Breast epithelium (tissue), 4 donors: Measurements from ENCODE around the gene RABGAP1L. TPM values are rescaled to one million over a fixed set of nuclear protein-coding genes. Genes with fewer than 3 reads are reported as not detected.

Source experiments
- DNase-seq, 2 donors: peaks; one replicate each; pipeline ENCODE4 v3.0.0-alpha.2; 2019; ENCODE audit warnings: low spot score in 2 of 2
- H3K27ac ChIP-seq, 2 donors: fragments of 200-600 bp; sonication (generic) in 1 of 2; one replicate each; pipeline ENCODE4 v1.5.1; 2016 to 2019; ENCODE audit warnings: mild to moderate bottlenecking in 1 of 2
- H3K27me3 ChIP-seq, 2 donors: fragments of 200-600 bp; sonication (generic) in 1 of 2; one replicate each; pipeline versions ENCODE4 v1.5.1 to v1.6.0; 2017 to 2019; ENCODE audit warnings: control low read depth in 1 of 2, mild to moderate bottlenecking in 1 of 2
- H3K36me3 ChIP-seq: fragments of 200-600 bp; one replicate; pipeline ENCODE4 v1.5.1; 2019
- H3K4me1 ChIP-seq, 2 donors: fragments of 200-600 bp; sonication (generic); one replicate each; pipeline ENCODE4 v1.5.1; 2016 to 2019; ENCODE audit warnings: control low read depth in 1 of 2
- H3K4me3 ChIP-seq, 3 donors: fragments of 200-600 bp; sonication (generic); 1 replicate in 2 of 3; 2 replicates in 1 of 3; pipeline ENCODE4 v1.5.1; 2016 to 2019; ENCODE audit warnings: mild to moderate bottlenecking in 3 of 3, moderate library complexity in 2 of 3
- H3K9me3 ChIP-seq, 2 donors: fragments of 200-600 bp; sonication (generic) in 1 of 2; one replicate each; pipeline ENCODE4 v1.5.1; 2016 to 2019; ENCODE audit warnings: control low read depth in 1 of 2
- POLR2A ChIP-seq: fragments of 450-650 bp; IDR thresholded peaks from one replicate; pipeline ENCODE4 v1.6.1; 2016; ENCODE audit warnings: antibody characterized with exemption, mild to moderate bottlenecking, moderate library complexity
- POLR2AphosphoS5 ChIP-seq, 3 donors: sonication (generic); formaldehyde crosslinking; IDR thresholded peaks; one replicate each; pipeline ENCODE4 v1.6.1; 2017; ENCODE audit warnings: antibody characterized with exemption in 3 of 3
- intact Hi-C: fragments of 100-400 bp; cut with DNase I; formaldehyde crosslinking; loops from one replicate; pipeline ENCODE4 v1.15.1; 2023; ENCODE audit warnings: low total_unique reads
- total RNA-seq, 3 donors: library from RNA; depleted of rRNA; stranded (reverse); fragments of >200 nt; gene quantifications; one replicate each; pipeline ENCODE4 v1.1.0, GENCODE V29; 2016
- TF ChIP-seq, protein P1 (sequence below), 3 donors: fragments of 450-650 bp; IDR thresholded peaks; one replicate each; pipeline ENCODE4 v1.5.1; 2016 to 2017; ENCODE audit warnings: antibody characterized with exemption in 3 of 3, mild to moderate bottlenecking in 3 of 3, moderate library complexity in 3 of 3

RABGAP1L gene
- total RNA-seq, 3 donors from 2014 or later = 41.3 to 83.7 (median 49.5) TPM

DNA sequence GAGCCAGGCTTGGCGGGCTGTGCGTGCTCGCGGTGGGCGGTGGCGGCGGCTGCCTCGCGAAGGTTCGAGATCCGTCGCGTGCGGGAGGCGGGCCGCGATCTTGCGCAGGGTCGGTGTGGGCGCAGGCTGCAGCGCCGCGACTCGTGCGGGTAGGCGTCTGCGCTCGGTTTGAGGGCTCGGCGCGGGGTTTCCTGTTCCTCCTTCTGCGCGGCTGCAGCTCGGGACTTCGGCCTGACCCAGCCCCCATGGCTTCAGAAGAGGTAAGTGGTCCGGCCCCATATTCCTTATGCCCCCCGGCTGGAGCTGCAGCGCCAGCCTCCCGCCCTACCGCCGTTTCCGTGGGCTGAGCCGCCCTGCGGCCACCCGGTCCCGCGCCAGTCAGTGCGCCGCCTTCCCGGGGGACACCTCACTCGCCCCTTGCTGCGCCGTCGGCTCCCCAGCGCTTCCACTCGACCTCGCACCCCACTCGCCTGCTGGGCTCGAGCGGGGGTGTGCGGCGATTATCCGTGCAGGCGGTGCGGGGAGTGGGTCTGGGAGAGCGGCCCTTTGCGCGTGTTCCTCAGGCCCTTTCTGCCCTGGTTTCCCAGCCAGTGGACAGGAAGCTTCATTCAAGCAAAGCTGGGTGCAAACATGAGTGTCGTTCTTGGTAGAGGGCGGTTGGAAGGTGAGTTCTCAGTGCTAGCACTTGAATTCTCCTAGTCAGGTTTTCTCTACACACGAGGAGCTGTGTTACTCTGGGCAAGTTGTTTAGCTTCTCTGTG, 840.8 kb downstream of the RABGAP1L start, which contains the start of gene CACYBP:
CACYBP (plus strand) TSS at position 12 of the 761 bp plus-strand sequence; CDS start at position 246, 234 bp downstream.
- intact Hi-C loops = no loop called here
- H3K9me3 ChIP-seq = no peaks in the 10 kb centered on the region
- peak within 1 kb of the TSS; percentile 96 to 99 for H3K27ac ChIP-seq
- H3K4me3 ChIP-seq = peak within 1 kb of the TSS; percentile 76 to 93 (median 86)
- peaks cover 0 to 7% of the 10 kb centered on the region in 2 donors for H3K4me1 ChIP-seq
- peak in 1 of 2 donors; percentile 33 for DNase-seq
- no peaks in the 10 kb centered on the region for H3K36me3 ChIP-seq
- no peaks in the 10 kb centered on the region for H3K27me3 ChIP-seq
- TF ChIP-seq, protein P1, sequence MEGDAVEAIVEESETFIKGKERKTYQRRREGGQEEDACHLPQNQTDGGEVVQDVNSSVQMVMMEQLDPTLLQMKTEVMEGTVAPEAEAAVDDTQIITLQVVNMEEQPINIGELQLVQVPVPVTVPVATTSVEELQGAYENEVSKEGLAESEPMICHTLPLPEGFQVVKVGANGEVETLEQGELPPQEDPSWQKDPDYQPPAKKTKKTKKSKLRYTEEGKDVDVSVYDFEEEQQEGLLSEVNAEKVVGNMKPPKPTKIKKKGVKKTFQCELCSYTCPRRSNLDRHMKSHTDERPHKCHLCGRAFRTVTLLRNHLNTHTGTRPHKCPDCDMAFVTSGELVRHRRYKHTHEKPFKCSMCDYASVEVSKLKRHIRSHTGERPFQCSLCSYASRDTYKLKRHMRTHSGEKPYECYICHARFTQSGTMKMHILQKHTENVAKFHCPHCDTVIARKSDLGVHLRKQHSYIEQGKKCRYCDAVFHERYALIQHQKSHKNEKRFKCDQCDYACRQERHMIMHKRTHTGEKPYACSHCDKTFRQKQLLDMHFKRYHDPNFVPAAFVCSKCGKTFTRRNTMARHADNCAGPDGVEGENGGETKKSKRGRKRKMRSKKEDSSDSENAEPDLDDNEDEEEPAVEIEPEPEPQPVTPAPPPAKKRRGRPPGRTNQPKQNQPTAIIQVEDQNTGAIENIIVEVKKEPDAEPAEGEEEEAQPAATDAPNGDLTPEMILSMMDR (IDR thresholded peaks at IDR 0.05) = peak in 1 of 3 donors; percentile 8
- TF ChIP-seq POLR2AphosphoS5 (IDR thresholded peaks at IDR 0.05) (peak in 1 of 3 donors; percentile 37), POLR2A (no peak)

DNA sequence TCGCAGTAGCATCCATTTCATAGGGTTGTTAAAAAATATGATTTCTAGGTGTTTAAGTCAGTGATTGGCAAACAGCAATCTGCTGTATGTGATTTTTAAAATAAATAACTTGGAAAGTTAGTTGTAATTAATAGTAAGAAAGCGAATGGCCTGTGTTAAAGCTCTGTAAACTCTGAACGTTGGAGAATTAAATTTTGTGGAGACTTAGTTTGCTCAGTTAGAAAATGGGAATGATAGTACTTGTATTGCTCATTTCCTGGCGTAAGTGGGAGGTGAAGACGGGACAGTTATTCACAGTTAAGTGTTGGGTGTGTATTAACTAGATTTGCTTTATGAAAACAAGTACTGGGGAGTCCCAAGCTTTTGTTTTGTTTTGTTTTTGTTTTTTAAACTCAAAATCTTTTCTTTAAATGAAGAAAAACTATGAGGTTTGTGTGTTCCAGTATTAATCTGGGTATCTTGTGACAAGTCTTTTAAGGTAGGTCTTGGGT, 841.4 kb downstream of the RABGAP1L start:
- peaks cover 0 to 7% of the 10 kb centered on the region in 2 donors for H3K4me1 ChIP-seq
- peak overlapping the region; percentile 76 to 93 (median 86) for H3K4me3 ChIP-seq
- no peaks in the 10 kb centered on the region for H3K9me3 ChIP-seq
- no peaks in the 10 kb centered on the region for H3K27me3 ChIP-seq
- no peaks in the 10 kb centered on the region for H3K36me3 ChIP-seq
- no peak for TF ChIP-seq POLR2AphosphoS5 (IDR thresholded peaks at IDR 0.05)
- TF ChIP-seq POLR2A = no peak
- TF ChIP-seq, protein P1 (IDR thresholded peaks at IDR 0.05) = no peak
- DNase-seq = no peak
- intact Hi-C loops = no loop called here
- peak overlapping the region; percentile 96 to 99 for H3K27ac ChIP-seq

DNA sequence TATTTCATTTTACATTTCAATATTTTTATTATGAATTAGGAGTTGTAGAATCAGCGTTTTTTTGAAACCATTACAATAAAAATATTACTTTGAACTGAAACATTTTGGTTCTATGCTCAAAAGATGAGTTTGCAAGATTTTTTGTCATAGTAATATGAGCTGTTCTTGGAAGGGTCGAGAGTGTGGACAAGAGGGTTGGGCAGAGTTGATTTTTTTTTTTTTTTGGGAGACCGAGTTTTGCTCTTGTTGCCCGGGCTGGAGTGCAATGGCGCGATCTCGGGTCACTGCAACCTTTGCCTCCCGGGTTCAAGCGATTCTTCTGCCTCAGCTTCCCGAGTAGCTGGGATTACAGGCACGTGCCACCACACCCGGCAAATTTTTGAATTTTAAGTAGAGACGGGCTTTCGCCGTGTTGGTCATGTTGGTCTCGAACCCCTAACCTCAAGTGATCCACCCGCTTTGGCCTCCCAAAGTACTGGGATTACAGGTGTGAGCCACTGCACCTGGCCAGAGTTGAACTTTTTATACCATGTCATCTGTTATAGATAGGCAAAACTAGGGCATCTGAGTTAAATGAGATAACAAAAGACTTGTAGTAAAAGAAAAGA, 843.7 kb downstream of the RABGAP1L start:
- peaks cover 0 to 7% of the 10 kb centered on the region in 2 donors for H3K4me1 ChIP-seq
- no peak for TF ChIP-seq POLR2AphosphoS5 (IDR thresholded peaks at IDR 0.05)
- TF ChIP-seq, protein P1 (IDR thresholded peaks at IDR 0.05) = no peak
- no peak for TF ChIP-seq POLR2A

DNA sequence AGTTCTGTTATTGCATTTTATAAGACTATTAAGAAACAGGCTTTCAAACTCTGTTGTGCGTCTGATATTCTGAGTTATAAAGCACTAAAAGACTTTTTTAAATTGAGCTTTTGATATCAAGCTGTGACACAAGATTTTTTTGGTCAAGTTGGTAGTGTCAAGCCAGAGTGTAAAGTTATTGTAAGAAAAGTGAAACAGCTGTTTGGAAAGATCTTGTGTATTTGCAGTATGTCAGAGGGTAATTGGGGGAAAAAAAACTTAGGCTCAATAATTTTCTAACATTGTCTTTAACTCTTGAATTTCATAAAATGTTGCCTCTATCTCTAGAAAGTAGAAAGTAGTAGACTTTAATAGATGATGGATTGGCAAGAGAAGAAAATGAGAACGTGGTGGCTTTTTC, 844.2 kb downstream of the RABGAP1L start:
- peaks cover 0 to 7% of the 10 kb centered on the region in 2 donors for H3K4me1 ChIP-seq
- intact Hi-C loops = no loop called here
- H3K27me3 ChIP-seq = no peaks in the 10 kb centered on the region
- H3K36me3 ChIP-seq = no peaks in the 10 kb centered on the region
- H3K9me3 ChIP-seq = no peaks in the 10 kb centered on the region
- H3K27ac ChIP-seq = no peak overlapping the region
- DNase-seq = no peak
- H3K4me3 ChIP-seq = no peak overlapping the region
- no peak for TF ChIP-seq POLR2AphosphoS5 (IDR thresholded peaks at IDR 0.05)

More for the DNA sequence above, 843.7 kb downstream of the RABGAP1L start:
- intact Hi-C loops = no loop called here
- Histone ChIP-seq H3K4me3 (peak overlapping the region in 2 of 3 donors; percentile 10 to 15), H3K36me3 (no peaks in the 10 kb centered on the region), H3K27ac (no peak overlapping the region), H3K27me3 (no peaks in the 10 kb centered on the region), H3K9me3 (no peaks in the 10 kb centered on the region)
- DNase-seq = no peak

DNA sequence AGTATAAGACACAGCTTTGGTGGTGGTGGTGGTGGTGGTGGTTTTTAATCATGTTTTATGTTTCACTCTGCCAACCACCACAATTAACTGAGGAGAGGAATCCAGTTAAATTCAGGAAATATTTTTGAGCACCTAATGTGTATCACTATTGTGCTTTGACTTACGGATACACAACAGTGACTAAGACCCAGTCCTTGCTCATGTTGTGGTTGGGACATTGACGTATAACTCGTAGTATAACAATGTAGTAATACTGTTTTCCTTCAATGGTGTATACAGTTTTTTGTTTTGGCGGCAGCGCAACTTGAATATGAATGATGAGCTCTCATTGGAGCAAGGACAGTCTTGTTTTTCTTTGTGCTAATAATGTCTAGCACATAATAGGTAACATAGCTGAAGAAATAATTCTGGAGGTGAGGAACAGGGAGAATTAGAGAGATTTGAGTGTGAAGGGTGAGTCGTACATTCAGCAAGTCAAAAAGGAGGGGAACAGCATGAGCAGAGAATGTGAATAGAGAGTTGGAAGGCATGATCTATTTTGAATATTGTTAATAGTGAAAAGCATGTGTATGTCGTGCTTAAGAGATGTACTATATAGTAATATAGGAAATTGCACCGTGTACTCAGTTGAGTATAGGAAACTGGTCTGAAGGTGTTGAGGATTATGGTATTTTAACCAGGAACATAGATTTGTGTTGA, 845.9 kb downstream of the RABGAP1L start:
- no peaks in the 10 kb centered on the region for H3K36me3 ChIP-seq
- H3K4me3 ChIP-seq = no peak overlapping the region
- TF ChIP-seq POLR2AphosphoS5 (IDR thresholded peaks at IDR 0.05) (no peak), POLR2A (no peak)
- TF ChIP-seq, protein P1 (IDR thresholded peaks at IDR 0.05) = no peak

More for the DNA sequence above, 845.9 kb downstream of the RABGAP1L start:
- no peaks in the 10 kb centered on the region for H3K27me3 ChIP-seq
- no peak for DNase-seq
- peaks cover 0 to 7% of the 10 kb centered on the region in 2 donors for H3K4me1 ChIP-seq
- intact Hi-C loops = no loop called here
- no peaks in the 10 kb centered on the region for H3K9me3 ChIP-seq
- H3K27ac ChIP-seq = no peak overlapping the region
